Measurements from ENCODE around the gene USP15. TPM values are rescaled to one million over a fixed set of nuclear protein-coding genes. Genes with fewer than 3 reads are reported as not detected.

USP15 gene
- total RNA-seq, 1 experiment from 2014 or later = 42.9 TPM

- no peaks in the 10 kb centered on the region for H3K9me3 Mint-ChIP-seq (ENCODE audit: unreplicated experiment)
- H3K36me3 Mint-ChIP-seq (ENCODE audit: insufficient read depth, unreplicated experiment) = no peaks in the 10 kb centered on the region
- H3K9me3 ChIP-seq = no peaks in the 10 kb centered on the region
- H3K4me1 ChIP-seq = no peaks in the 10 kb centered on the region
- DNase-seq = no peak
- ChIA-PET POLR2A (no interaction called here), CTCF (no interaction called here)
- no peak overlapping the region for H3K4me3 Mint-ChIP-seq (ENCODE audit: unreplicated experiment)
- TF ChIP-seq, protein P1, sequence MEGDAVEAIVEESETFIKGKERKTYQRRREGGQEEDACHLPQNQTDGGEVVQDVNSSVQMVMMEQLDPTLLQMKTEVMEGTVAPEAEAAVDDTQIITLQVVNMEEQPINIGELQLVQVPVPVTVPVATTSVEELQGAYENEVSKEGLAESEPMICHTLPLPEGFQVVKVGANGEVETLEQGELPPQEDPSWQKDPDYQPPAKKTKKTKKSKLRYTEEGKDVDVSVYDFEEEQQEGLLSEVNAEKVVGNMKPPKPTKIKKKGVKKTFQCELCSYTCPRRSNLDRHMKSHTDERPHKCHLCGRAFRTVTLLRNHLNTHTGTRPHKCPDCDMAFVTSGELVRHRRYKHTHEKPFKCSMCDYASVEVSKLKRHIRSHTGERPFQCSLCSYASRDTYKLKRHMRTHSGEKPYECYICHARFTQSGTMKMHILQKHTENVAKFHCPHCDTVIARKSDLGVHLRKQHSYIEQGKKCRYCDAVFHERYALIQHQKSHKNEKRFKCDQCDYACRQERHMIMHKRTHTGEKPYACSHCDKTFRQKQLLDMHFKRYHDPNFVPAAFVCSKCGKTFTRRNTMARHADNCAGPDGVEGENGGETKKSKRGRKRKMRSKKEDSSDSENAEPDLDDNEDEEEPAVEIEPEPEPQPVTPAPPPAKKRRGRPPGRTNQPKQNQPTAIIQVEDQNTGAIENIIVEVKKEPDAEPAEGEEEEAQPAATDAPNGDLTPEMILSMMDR (IDR thresholded peaks at IDR 0.05; ENCODE audit: insufficient read depth in 1 of 2, low read depth in 1 of 2, low read length in 1 of 2, severe bottlenecking in 1 of 2, unreplicated experiment in 1 of 2) = no peak
- H3K27ac Mint-ChIP-seq (ENCODE audit: unreplicated experiment) = no peak overlapping the region
- H3K4me1 Mint-ChIP-seq (ENCODE audit: low read depth, unreplicated experiment) = no peaks in the 10 kb centered on the region
- H3K36me3 ChIP-seq (ENCODE audit: control insufficient read depth, insufficient read depth, low read length) = 0 out of 2 replicates have a peak, but pooled peaks cover 1% of the 10 kb centered on the region
- no peaks in the 10 kb centered on the region for H3K27me3 Mint-ChIP-seq (ENCODE audit: insufficient read depth, unreplicated experiment)
- intact Hi-C loops (cut with micrococcal nuclease; ENCODE audit: unreplicated experiment) = no loop called here
- no TSS peak for BruUV-seq (replicated peaks)
- H3K27me3 ChIP-seq (replicated peaks; ENCODE audit: control insufficient read depth, insufficient read depth, low read length) = no peaks in the 10 kb centered on the region
- no peak overlapping the region for H3K4me3 ChIP-seq (ENCODE audit: low read depth, low read length)
Observed at GRCh38 chr12:62279058-62279457, 18.9 kb downstream of the USP15 start.

DNA sequence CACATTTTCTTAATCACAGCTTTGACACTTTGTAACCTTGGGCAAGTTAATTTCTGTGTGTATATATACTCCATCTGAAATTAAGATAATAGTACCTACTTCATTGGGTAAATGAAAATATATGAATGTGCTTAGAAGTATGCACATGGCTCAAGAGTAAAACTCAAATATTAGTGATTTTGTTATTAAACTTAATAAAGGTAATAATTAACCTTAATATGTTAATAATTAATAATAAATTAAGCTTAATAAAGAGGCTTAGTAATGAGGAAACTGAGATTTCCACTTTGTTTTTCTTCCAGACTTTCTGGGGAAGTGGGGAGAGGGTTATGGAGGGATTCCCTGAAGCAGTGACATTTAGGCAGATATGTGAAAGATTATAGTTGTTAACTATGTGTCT lies 19.8 kb downstream of the USP15 start:
- Histone ChIP-seq H3K4me1 (no peaks in the 10 kb centered on the region), H3K36me3 (ENCODE audit: control insufficient read depth, insufficient read depth, low read length) (0 out of 2 replicates have a peak, but pooled peaks cover 1% of the 10 kb centered on the region), H3K4me3 (ENCODE audit: low read depth, low read length) (no peak overlapping the region), H3K9me3 (no peaks in the 10 kb centered on the region), H3K27me3 (replicated peaks; ENCODE audit: control insufficient read depth, insufficient read depth, low read length) (no peaks in the 10 kb centered on the region)
- no peak overlapping the region for H3K4me3 Mint-ChIP-seq (ENCODE audit: unreplicated experiment)
- H3K9me3 Mint-ChIP-seq (ENCODE audit: unreplicated experiment) = no peaks in the 10 kb centered on the region
- BruUV-seq (replicated peaks) = no TSS peak
- TF ChIP-seq, protein P1 (IDR thresholded peaks at IDR 0.05; ENCODE audit: insufficient read depth in 1 of 2, low read depth in 1 of 2, low read length in 1 of 2, severe bottlenecking in 1 of 2, unreplicated experiment in 1 of 2) = no peak
- CTCF ChIA-PET = no interaction called here
- DNase-seq = no peak
- no peaks in the 10 kb centered on the region for H3K27me3 Mint-ChIP-seq (ENCODE audit: insufficient read depth, unreplicated experiment)
- H3K27ac Mint-ChIP-seq (ENCODE audit: unreplicated experiment) = no peak overlapping the region
- intact Hi-C loops (cut with micrococcal nuclease; ENCODE audit: unreplicated experiment) = no loop called here
- POLR2A ChIA-PET = no interaction called here
- no peaks in the 10 kb centered on the region for H3K4me1 Mint-ChIP-seq (ENCODE audit: low read depth, unreplicated experiment)
- H3K36me3 Mint-ChIP-seq (ENCODE audit: insufficient read depth, unreplicated experiment) = no peaks in the 10 kb centered on the region

DNA sequence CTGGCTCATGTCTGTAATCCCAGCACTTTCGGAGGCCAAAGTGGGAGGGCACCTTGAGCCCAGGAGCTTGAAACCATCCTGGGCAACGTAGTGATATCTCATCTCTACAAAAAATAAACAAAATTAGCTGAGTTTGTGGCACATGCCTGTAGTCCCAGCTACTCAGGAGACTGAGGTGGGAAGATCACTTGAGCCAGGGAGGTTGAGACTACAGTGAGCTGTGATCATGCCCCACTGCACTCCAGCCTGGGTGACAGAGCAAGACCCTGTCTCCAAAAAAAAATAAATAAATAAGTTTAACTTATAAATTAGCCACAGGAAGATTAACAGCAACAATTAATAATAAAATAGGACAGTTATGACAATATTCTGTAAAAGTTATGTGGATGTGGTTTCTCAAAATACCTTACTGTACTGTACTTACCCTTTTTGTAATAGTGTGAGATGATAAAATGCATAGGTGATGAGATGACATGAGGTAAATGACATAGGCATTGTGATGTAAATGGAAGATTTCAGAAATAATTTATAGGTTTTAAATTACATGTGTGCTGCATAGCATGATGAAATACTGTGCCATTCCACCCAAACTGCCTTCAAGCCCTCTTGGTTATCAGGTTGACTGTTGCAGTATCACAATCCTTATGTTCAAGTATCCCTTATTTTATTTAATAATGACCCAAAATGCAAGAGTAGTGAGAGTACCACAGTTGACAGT lies 22.0 kb downstream of the USP15 start:
- Mint-ChIP-seq H3K4me3 (ENCODE audit: unreplicated experiment) (no peak overlapping the region), H3K27me3 (ENCODE audit: insufficient read depth, unreplicated experiment) (no peaks in the 10 kb centered on the region), H3K9me3 (ENCODE audit: unreplicated experiment) (no peaks in the 10 kb centered on the region), H3K36me3 (ENCODE audit: insufficient read depth, unreplicated experiment) (no peaks in the 10 kb centered on the region), H3K4me1 (ENCODE audit: low read depth, unreplicated experiment) (no peaks in the 10 kb centered on the region), H3K27ac (ENCODE audit: unreplicated experiment) (no peak overlapping the region)
- no peaks in the 10 kb centered on the region for H3K27me3 ChIP-seq (replicated peaks; ENCODE audit: control insufficient read depth, insufficient read depth, low read length)
- no peak for DNase-seq
- no peak overlapping the region for H3K4me3 ChIP-seq (ENCODE audit: low read depth, low read length)
- no peaks in the 10 kb centered on the region for H3K4me1 ChIP-seq
- no TSS peak for BruUV-seq (replicated peaks)
- intact Hi-C loops (cut with micrococcal nuclease; ENCODE audit: unreplicated experiment) = no loop called here
- H3K36me3 ChIP-seq (ENCODE audit: control insufficient read depth, insufficient read depth, low read length) = 0 out of 2 replicates have a peak, but pooled peaks cover 1% of the 10 kb centered on the region
- ChIA-PET POLR2A (no interaction called here), CTCF (no interaction called here)
- no peaks in the 10 kb centered on the region for H3K9me3 ChIP-seq
- TF ChIP-seq, protein P1 (IDR thresholded peaks at IDR 0.05; ENCODE audit: insufficient read depth in 1 of 2, low read depth in 1 of 2, low read length in 1 of 2, severe bottlenecking in 1 of 2, unreplicated experiment in 1 of 2) = no peak

All from Caco-2 (cell line).